ENCODE measurements around the gene PITX1.

DNA sequence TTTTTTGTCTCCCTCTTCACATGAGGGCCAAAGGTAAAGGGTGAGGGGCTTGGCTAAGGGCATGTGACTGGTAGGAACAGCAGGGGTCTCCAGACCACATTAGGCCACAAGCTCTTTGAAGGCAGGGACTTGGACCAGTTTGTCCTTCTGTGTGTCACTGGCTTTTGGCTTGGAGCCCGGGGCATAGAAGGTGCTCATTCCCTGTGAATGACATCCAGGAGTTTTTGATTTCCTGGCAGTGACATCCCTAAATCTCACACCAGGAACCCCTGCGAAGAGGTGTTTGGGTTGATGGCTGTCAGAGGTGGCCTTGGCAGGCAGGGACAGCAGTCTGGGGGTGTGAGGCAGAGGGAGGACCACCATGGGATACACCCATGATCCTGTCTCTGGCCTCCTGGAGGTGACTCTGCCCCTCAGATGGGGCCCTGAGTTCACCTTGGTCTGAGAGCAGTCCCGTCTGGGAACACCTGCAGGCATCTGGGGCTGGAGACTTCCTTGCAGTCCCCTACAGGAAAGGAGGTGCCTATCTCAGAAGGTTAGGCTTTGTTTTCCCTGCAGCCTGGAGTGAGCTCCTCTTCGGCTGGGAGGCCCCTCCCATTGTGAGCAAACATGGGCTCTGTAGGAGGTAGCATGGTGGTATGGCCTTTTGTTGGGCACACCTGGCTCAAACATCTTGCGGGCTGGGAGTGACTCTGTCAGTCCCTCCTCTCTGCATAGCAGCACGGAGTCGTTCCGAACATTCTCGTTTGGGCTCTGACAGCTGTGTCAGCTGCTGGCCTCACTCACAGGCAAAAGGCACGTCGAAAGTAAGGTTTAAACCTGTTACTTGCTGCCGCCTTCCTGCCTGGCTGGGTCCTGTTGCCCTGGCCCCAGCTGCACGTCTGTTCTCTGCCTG lies 38.6 kb upstream of the PITX1 start:
- TF ChIP-seq POLR2AphosphoS5 (IDR thresholded peaks at IDR 0.05; ENCODE audit: borderline replicate concordance, low read depth, low read length) = no peak
- no peak for TF ChIP-seq EZH2 (IDR thresholded peaks at IDR 0.05)
- no peak for TF ChIP-seq FOXP2 (optimal IDR thresholded peaks at IDR 0.05; ENCODE audit: control extremely low read depth, extremely low read length, insufficient read depth)

All from SK-N-MC (cell line).